HG02678 (cell line): ENCODE results near the gene PLGLB2.
"Not testable (repeated sequence)": the region's sequence is repeated elsewhere in the genome, so short reads cannot be mapped to it uniquely, and the experiment has no call there.

Source experiments
- ATAC-seq: cut with Tn5 transposase; IDR thresholded peaks from one replicate; pipeline ENCODE4 v1.9.1; 2021; ENCODE audit warnings: mild to moderate bottlenecking, moderate library complexity; ENCODE audit not compliant: unreplicated experiment

The PLGLB2 gene

DNA sequence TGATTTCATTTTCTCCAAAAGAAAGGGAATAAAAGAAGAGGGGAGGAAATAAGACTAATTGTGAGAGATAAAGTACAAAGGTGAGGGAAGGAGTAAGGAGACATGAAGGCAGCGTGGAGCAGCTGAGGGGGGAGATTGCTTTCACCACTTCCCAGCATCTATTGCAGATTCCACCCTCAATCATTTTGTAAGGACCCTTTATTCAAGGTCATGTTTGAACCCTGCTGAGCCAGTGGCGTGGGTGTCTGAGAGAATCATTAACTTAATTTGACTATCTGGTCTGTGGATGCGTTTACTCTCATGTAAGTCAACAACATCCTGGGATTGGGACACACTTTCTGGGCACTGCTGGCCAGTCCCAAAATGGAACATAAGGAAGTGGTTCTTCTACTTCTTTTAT, at the start of gene PLGLB2:
PLGLB2 (plus strand) TSS at position 297 of the 400 bp plus-strand sequence; CDS start at position 364, 67 bp downstream.
- ATAC-seq: not testable (repeated sequence)

- ATAC-seq: not testable (repeated sequence)
These were observed 43.1 kb upstream of the PLGLB2 start for GRCh38 chr2:87704572-87705323.

DNA sequence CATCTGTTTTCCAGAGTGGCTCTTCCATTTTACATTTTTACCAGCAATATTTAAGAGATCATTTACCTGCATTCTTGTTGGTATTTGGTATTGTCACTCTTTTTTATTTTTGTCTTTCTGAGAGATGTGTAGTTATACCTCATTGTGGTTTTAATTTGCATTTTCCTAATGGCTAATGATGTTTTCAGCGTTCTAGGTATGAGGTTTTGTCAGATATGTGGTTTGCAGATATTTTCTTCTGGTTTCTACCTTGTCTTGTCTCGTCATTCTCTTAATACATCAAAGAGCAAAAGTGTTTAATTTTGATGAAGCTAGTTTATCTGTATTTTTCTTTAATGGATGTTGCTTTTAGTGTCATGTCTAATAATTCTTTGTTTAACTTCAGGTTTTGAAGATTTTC, 39.5 kb upstream of the PLGLB2 start:
- not testable (repeated sequence) for ATAC-seq

- ATAC-seq: not testable (repeated sequence)
These were observed 19.8 kb upstream of the PLGLB2 start for GRCh38 chr2:87727940-87728599.

GRCh38 chr2:87740928-87741327, 7.0 kb upstream of the PLGLB2 start:
- ATAC-seq: not testable (repeated sequence)

GRCh38 chr2:87742393-87743108, 5.3 kb upstream of the PLGLB2 start:
- not testable (repeated sequence) for ATAC-seq

DNA sequence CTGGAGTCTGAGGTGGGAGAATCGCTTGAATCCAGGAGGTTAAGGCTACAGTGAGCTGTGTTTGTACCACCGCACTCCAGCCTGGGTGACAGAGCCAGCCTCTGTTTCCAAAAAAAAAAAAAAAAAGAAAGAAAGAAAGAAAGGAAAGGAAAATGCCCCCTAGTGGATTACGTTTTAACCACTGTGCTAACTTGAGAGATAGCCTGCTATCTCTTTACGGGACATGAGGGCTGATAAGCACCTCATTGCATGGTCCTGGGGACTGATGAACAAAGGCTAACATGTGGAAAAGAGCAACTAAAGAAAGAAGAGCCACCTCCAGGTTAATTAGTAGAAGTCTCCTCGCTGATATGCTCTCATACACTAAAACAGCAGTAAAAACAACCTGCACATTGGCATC, 4.2 kb upstream of the PLGLB2 start:
- ATAC-seq: not testable (repeated sequence)

- not testable (repeated sequence) for ATAC-seq
These were observed 2.4 kb upstream of the PLGLB2 start for GRCh38 chr2:87745353-87745951.

DNA sequence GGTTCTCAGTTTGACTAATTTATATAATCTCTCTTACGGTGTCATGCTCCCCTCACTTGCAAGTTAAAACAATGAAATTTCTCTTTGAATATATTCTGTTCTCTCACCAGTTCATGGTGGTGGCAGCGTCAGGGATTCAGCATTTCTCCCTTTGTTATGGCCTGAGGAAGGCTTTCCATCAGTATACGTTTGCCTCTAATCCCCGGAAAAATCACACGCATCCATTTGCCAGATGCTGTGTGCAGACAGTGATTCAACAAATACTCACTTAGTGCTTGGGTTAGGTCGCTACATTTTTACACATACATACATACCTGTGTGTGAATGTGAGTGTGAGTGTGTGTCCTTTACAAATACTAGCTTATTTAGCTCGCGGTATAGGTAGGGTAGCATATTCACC, 637 bp downstream of the PLGLB2 start:
- not testable (repeated sequence) for ATAC-seq

- not testable (repeated sequence) for ATAC-seq
These were observed 2.7 kb downstream of the PLGLB2 start for GRCh38 chr2:87750560-87750959.

- not testable (repeated sequence) for ATAC-seq
These were observed 6.9 kb downstream of the PLGLB2 start for GRCh38 chr2:87754759-87755158.
